Endodermal cell (in vitro differentiated cells): ENCODE measurements around the gene THADA. TPM values are rescaled to one million over a fixed set of nuclear protein-coding genes. Genes with fewer than 3 reads are reported as not detected.

Experiments
- DNase-seq: peaks from one replicate; pipeline ENCODE4 v3.0.0-alpha.2; 2017
- H3K27ac ChIP-seq: 2 replicates; pipeline ENCODE4 v1.5.1; 2013; ENCODE audit warnings: mild to moderate bottlenecking, low read depth, low read length, moderate library complexity
- H3K27me3 ChIP-seq: 2 replicates; pipeline ENCODE4 v1.6.1; 2013; ENCODE audit warnings: mild to moderate bottlenecking, low read length, moderate library complexity; ENCODE audit not compliant: insufficient read depth, control insufficient read depth, poor library complexity, severe bottlenecking
- H3K36me3 ChIP-seq: 2 replicates; pipeline ENCODE4 v1.7.0; 2013; ENCODE audit warnings: mild to moderate bottlenecking, low read length, moderate library complexity; ENCODE audit not compliant: control insufficient read depth, insufficient read depth
- H3K4me1 ChIP-seq: one replicate; pipeline ENCODE4 v1.7.0; 2013; ENCODE audit warnings: low read length; ENCODE audit not compliant: control insufficient read depth, insufficient read depth
- H3K4me3 ChIP-seq: 2 replicates; pipeline ENCODE4 v1.5.1; 2013; ENCODE audit warnings: mild to moderate bottlenecking, low read length, moderate library complexity
- H3K9ac ChIP-seq: 2 replicates; pipeline ENCODE4 v1.6.1; 2013; ENCODE audit warnings: mild to moderate bottlenecking, low read length, moderate library complexity; ENCODE audit not compliant: poor library complexity, severe bottlenecking; ENCODE audit errors: extremely low read depth
- H3K9me3 ChIP-seq: 2 replicates; pipeline ENCODE4 v1.6.1; 2013; ENCODE audit warnings: mild to moderate bottlenecking, low read length, moderate library complexity; ENCODE audit not compliant: control insufficient read depth
- H3K27ac Mint-ChIP-seq: 2 replicates; pipeline ENCODE4 v1.8.0; 2020; ENCODE audit warnings: mixed read lengths
- H3K27me3 Mint-ChIP-seq: 2 replicates; pipeline ENCODE4 v1.8.0; 2021; ENCODE audit warnings: mild to moderate bottlenecking, mixed read lengths; ENCODE audit not compliant: insufficient read depth
- H3K36me3 Mint-ChIP-seq: 2 replicates; pipeline ENCODE4 v1.8.0; 2020; ENCODE audit warnings: low read depth, mixed read lengths
- H3K4me1 Mint-ChIP-seq: 2 replicates; pipeline ENCODE4 v1.8.0; 2020; ENCODE audit warnings: mixed read lengths
- H3K4me3 Mint-ChIP-seq: 2 replicates; pipeline ENCODE4 v1.8.0; 2020; ENCODE audit warnings: mild to moderate bottlenecking, moderate library complexity, mixed read lengths
- H3K9me3 Mint-ChIP-seq: 2 replicates; pipeline ENCODE4 v1.8.0; 2020; ENCODE audit warnings: mild to moderate bottlenecking, mixed read lengths
- WGBS, 2 experiments: methylation state at CpG; one replicate each; pipeline versions ENCODE4 v1.1.5 to v1.1.7; 2013; ENCODE audit warnings: missing lambda C conversion rate in 2 of 2, mixed read lengths in 1 of 2; ENCODE audit not compliant: insufficient coverage in 1 of 2, insufficient read length in 1 of 2; 5-methylcytosine and 5-hydroxymethylcytosine counted together
- total RNA-seq, 2 donors: library from RNA; stranded (reverse); fragmentation: NEBNext Ultra II Directional in 1 of 2; extraction: Animal tissue kit (Norgen Biotek cat#: 25700) in 1 of 2; gene quantifications; 2 replicates in 1 of 2; 3 replicates in 1 of 2; pipeline ENCODE4 v1.2.1, GENCODE V29; 2021
- TF ChIP-seq, protein P1 (sequence below): fragments of 200-600 bp; sonication (generic); conservative IDR thresholded peaks from 2 replicates; pipeline ENCODE4 v1.5.0; 2021; ENCODE audit warnings: antibody characterized with exemption, mild to moderate bottlenecking

THADA gene
- total RNA-seq, 2 donors from 2014 or later: 32.8 to 35.0 TPM

DNA sequence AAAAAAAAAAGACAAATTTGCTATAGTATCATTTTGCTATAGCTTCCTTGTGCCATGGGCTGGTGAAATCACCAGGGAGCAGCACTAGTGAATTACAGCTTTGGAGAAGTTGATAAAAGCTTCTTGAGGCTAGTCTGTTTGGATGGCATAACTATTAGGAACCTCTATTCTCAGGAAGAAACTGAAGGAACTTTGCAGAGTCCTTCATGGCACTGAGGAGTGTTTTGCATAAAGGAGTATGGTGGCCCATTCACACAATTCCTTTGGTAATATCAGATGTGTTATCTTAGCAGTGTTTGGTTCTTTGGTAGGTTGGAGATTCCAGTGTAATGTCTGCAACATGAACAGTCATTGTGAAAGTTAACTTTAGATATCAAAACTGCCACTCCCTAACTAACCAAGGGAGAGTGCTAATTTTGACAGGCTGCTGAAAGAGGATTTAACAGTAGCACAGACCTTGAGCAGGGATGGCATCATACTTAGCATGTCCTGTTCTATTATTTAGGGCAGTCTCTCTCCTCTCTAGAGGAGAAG, 292.8 kb downstream of the THADA start:
- no peaks in the 10 kb centered on the region for H3K36me3 ChIP-seq
- Mint-ChIP-seq H3K27ac (no peak overlapping the region), H3K9me3 (no peaks in the 10 kb centered on the region)

GRCh38 chr2:43302182-43302960, 293.5 kb downstream of the THADA start:
- DNase-seq: no peak
- no peak overlapping the region for H3K9ac ChIP-seq
- Mint-ChIP-seq H3K9me3 (no peaks in the 10 kb centered on the region), H3K27ac (no peak overlapping the region), H3K36me3 (no peaks in the 10 kb centered on the region), H3K4me1 (peaks cover 39% of the 10 kb centered on the region), H3K4me3 (no peak overlapping the region), H3K27me3 (no peaks in the 10 kb centered on the region)
- no peak overlapping the region for H3K27ac ChIP-seq
- H3K36me3 ChIP-seq: no peaks in the 10 kb centered on the region
- peaks cover 10% of the 10 kb centered on the region for H3K4me1 ChIP-seq
- H3K9me3 ChIP-seq: no peaks in the 10 kb centered on the region
- TF ChIP-seq, protein P1, sequence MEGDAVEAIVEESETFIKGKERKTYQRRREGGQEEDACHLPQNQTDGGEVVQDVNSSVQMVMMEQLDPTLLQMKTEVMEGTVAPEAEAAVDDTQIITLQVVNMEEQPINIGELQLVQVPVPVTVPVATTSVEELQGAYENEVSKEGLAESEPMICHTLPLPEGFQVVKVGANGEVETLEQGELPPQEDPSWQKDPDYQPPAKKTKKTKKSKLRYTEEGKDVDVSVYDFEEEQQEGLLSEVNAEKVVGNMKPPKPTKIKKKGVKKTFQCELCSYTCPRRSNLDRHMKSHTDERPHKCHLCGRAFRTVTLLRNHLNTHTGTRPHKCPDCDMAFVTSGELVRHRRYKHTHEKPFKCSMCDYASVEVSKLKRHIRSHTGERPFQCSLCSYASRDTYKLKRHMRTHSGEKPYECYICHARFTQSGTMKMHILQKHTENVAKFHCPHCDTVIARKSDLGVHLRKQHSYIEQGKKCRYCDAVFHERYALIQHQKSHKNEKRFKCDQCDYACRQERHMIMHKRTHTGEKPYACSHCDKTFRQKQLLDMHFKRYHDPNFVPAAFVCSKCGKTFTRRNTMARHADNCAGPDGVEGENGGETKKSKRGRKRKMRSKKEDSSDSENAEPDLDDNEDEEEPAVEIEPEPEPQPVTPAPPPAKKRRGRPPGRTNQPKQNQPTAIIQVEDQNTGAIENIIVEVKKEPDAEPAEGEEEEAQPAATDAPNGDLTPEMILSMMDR: no peak
- H3K27me3 ChIP-seq: no peaks in the 10 kb centered on the region
- WGBS, 2 experiments: 91 to 100% methylated on average over 3 of the region's 3 CpGs
- H3K4me3 ChIP-seq: no peak overlapping the region

More for the DNA sequence above, 292.8 kb downstream of the THADA start:
- Mint-ChIP-seq H3K36me3 (no peaks in the 10 kb centered on the region), H3K27me3 (no peaks in the 10 kb centered on the region), H3K4me3 (no peak overlapping the region), H3K4me1 (peaks cover 39% of the 10 kb centered on the region)
- Histone ChIP-seq H3K9ac (no peak overlapping the region), H3K27me3 (no peaks in the 10 kb centered on the region), H3K4me3 (no peak overlapping the region), H3K9me3 (no peaks in the 10 kb centered on the region), H3K27ac (no peak overlapping the region), H3K4me1 (peaks cover 10% of the 10 kb centered on the region)
- no peak for DNase-seq
- TF ChIP-seq, protein P1: no peak

DNA sequence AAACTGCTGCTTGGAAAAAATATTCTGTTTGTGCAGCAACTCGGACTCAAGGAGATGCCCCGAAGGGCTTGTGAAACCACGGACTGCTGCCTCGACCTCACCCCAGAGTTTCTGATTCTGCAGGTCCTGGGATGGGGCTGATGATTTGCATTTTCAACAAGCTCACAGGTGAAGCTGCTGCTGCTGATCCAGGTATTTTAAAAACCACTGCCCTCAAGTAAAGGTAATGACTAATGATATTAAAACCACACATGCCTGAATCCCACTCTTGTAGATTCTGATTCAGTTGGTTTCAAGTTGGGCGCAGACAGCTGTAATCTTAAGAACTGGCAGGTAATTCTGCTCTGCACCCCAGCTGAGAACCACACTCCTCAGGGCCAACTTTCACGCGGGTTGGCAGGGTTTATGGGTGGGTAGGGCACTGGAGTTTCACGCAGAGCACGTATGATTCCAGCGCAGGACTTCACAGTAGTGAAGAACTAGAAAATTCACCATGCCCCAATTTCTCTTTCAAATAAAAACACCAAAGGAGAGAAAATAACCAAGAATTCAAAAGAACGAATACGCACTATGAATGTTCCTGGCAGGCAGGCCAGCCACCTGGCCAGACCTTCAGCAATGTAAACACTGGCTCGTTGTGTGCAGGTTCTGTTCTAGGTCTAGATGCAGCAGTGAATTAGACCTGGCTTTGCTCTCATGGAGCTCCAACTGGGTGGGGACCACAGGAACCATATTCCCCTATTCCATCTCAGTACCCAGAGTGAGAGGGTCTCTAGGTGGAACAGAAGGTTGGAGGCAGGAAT, 294.9 kb downstream of the THADA start:
- peaks cover 5% of the 10 kb centered on the region for H3K9me3 Mint-ChIP-seq
- Histone ChIP-seq H3K36me3 (no peaks in the 10 kb centered on the region), H3K27ac (no peak overlapping the region), H3K4me1 (peaks cover 10% of the 10 kb centered on the region), H3K4me3 (no peak overlapping the region), H3K27me3 (no peaks in the 10 kb centered on the region), H3K9me3 (peaks cover 5% of the 10 kb centered on the region), H3K9ac (no peak overlapping the region)
- WGBS, 2 experiments: 87 to 97% methylated on average over 11 to 13 of the region's 13 CpGs
- H3K27ac Mint-ChIP-seq: peak overlapping the region; percentile 18
- DNase-seq: no peak
- H3K27me3 Mint-ChIP-seq: no peaks in the 10 kb centered on the region
- H3K4me1 Mint-ChIP-seq: peaks cover 30% of the 10 kb centered on the region
- TF ChIP-seq, protein P1: no peak
- peaks cover 3% of the 10 kb centered on the region for H3K36me3 Mint-ChIP-seq
- no peak overlapping the region for H3K4me3 Mint-ChIP-seq
